ENCODE data around the gene TMEM86B.
A peak's percentile ranks its signal among the peaks of the same experiment; 100 is the strongest.

The TMEM86B gene

GRCh38 chr19:55179606-55180484, 48.7 kb downstream of the TMEM86B start, which contains the start of gene SYT5:
Gene SYT5 (minus strand): TSS chr19:55180289. CDS start chr19:55179041, 1,248 bp downstream.
- peaks cover 5 to 11% of the 10 kb centered on the region in 2 donors for H3K4me1 ChIP-seq (ENCODE audit: control insufficient read depth in 1 of 2, insufficient read depth in 2 of 2, low read length in 2 of 2)
- H3K27ac ChIP-seq (ENCODE audit: low read depth, low read length): no peak within 1 kb of the TSS
- peak within 1 kb of the TSS; percentile 54 to 57 for H3K4me3 ChIP-seq (ENCODE audit: low read depth in 1 of 2, low read length in 2 of 2)
- peaks cover 6 to 24% of the 10 kb centered on the region in 2 donors for H3K36me3 ChIP-seq (ENCODE audit: control insufficient read depth in 1 of 2, insufficient read depth in 2 of 2, low read length in 2 of 2)
- H3K9me3 ChIP-seq (ENCODE audit: control insufficient read depth in 1 of 2, low read length in 2 of 2): no peaks in the 10 kb centered on the region
- no peak within 1 kb of the TSS for H3K9ac ChIP-seq (ENCODE audit: low read depth in 1 of 2, low read length in 2 of 2)
- peaks cover 17 to 40% of the 10 kb centered on the region in 2 donors for H3K27me3 ChIP-seq (ENCODE audit: control insufficient read depth in 1 of 2, insufficient read depth in 2 of 2, low read length in 2 of 2)

DNA sequence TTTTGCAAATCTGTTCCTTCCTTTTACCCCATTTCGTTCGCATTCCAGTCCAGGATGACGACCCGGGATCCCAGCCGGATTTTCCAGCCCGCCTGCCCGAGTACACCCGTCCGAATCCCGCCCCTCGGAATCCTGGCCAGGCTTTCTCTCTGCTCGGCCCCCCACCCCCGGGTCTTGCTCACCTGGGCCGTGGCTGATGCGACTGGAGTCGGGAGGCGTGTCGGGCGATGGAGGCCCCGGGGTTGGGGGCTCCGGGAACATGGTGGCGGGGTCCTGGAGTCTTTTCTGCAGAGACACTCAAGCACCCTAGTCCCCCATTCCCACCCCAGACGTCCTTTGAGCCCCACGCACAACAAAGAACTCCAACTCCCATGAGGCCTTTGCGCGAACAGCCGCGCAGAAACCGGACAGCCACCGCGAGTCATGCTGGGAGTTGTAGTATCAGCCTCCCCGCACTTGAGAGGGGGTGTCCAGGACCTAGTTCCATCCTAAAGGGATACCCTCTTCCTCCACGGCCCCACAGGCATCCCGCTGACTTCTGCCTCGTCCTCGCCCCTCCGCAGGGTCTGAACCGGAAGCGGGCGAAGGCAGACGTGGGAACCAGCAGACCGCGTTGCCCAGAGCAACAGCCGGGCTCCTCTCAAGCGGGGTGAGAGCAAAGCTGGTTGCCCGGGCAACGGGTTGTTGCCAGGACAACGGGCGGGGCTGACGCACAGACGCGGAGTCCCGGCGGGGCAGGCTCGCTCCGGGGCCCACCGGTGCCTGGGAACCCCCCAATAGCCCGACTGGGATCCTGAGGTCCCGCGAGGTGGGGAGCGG, 49.6 kb downstream of the TMEM86B start:
- peaks cover 5 to 11% of the 10 kb centered on the region in 2 donors for H3K4me1 ChIP-seq (ENCODE audit: control insufficient read depth in 1 of 2, insufficient read depth in 2 of 2, low read length in 2 of 2)
- H3K36me3 ChIP-seq (ENCODE audit: control insufficient read depth in 1 of 2, insufficient read depth in 2 of 2, low read length in 2 of 2): peaks cover 6 to 24% of the 10 kb centered on the region in 2 donors
- peaks cover 26 to 45% of the 10 kb centered on the region in 2 donors for H3K27me3 ChIP-seq (ENCODE audit: control insufficient read depth in 1 of 2, insufficient read depth in 2 of 2, low read length in 2 of 2)
- peak overlapping the region; percentile 54 to 57 for H3K4me3 ChIP-seq (ENCODE audit: low read depth in 1 of 2, low read length in 2 of 2)
- no peak overlapping the region for H3K9ac ChIP-seq (ENCODE audit: low read depth in 1 of 2, low read length in 2 of 2)
- no peaks in the 10 kb centered on the region for H3K9me3 ChIP-seq (ENCODE audit: control insufficient read depth in 1 of 2, low read length in 2 of 2)
- H3K27ac ChIP-seq (ENCODE audit: low read depth, low read length): no peak overlapping the region
